ENCODE data around the gene TTLL6.
"Not testable (repeated sequence)": the region's sequence is repeated elsewhere in the genome, so short reads cannot be mapped to it uniquely, and the experiment has no call there.

TTLL6 gene

DNA sequence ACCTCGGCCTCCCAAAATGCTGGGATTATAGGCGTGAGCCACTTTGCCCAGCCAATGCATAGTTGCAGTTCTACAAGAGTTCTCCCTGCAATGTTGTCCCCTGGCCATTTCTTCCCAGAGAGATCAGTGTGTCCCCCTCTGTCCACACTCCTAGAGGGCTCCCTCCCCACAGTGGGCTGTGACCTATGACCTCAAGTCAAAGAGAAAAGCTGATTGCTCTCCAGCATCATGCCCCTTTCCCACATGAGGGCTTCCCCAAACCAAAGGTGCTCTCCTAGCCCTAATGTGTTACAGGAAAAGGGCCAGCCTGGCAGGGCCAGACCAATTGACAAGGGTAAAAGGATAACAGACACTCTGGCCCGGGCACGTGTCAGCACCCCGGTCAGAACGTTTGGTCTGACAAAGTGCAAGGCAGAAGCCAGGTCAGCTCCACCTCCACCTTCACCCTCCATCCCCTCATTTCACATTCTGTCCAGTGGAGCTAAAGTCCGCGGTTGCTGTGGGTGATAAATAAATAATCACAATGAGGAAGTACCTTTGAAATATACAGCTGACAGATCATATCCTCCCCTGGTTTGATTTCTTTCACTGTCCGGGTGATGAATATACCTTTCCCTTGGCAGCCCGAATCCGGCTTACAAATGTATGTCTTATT lies 17.8 kb downstream of the TTLL6 start:
- Histone ChIP-seq H3K27ac (ENCODE audit: low read depth, low read length, poor library complexity, severe bottlenecking) (no peak overlapping the region), H3K9me2 (ENCODE audit: low read depth, low read length) (no peaks in the 10 kb centered on the region), H3K79me2 (ENCODE audit: insufficient read depth, low read length) (no peaks in the 10 kb centered on the region), H3K9ac (ENCODE audit: low read length) (no peak overlapping the region), H3K4me1 (ENCODE audit: insufficient read depth, low read length, severe bottlenecking) (no peaks in the 10 kb centered on the region), H3K4me3 (ENCODE audit: low read depth, low read length, poor library complexity, severe bottlenecking) (no peak overlapping the region), H2AFZ (ENCODE audit: low read length) (no peak overlapping the region), H3K9me3 (ENCODE audit: low read length) (no peaks in the 10 kb centered on the region), H3F3A (ENCODE audit: insufficient read depth, low read length) (no peaks in the 10 kb centered on the region), H3K4me2 (ENCODE audit: low read length) (no peak overlapping the region), H3K27me3 (ENCODE audit: insufficient read depth, low read length) (peaks cover 13% of the 10 kb centered on the region; the same call in 1 of the 2 replicates), H4K20me1 (ENCODE audit: insufficient read depth, low read length) (no peaks in the 10 kb centered on the region), H3K36me3 (ENCODE audit: insufficient read depth, low read length) (no peaks in the 10 kb centered on the region)
- TF ChIP-seq EZH2 (IDR thresholded peaks at IDR 0.05; ENCODE audit: borderline replicate concordance, low read length) = no peak
- TF ChIP-seq, protein P1, sequence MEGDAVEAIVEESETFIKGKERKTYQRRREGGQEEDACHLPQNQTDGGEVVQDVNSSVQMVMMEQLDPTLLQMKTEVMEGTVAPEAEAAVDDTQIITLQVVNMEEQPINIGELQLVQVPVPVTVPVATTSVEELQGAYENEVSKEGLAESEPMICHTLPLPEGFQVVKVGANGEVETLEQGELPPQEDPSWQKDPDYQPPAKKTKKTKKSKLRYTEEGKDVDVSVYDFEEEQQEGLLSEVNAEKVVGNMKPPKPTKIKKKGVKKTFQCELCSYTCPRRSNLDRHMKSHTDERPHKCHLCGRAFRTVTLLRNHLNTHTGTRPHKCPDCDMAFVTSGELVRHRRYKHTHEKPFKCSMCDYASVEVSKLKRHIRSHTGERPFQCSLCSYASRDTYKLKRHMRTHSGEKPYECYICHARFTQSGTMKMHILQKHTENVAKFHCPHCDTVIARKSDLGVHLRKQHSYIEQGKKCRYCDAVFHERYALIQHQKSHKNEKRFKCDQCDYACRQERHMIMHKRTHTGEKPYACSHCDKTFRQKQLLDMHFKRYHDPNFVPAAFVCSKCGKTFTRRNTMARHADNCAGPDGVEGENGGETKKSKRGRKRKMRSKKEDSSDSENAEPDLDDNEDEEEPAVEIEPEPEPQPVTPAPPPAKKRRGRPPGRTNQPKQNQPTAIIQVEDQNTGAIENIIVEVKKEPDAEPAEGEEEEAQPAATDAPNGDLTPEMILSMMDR (IDR thresholded peaks at IDR 0.05; ENCODE audit: low read length) = no peak

DNA sequence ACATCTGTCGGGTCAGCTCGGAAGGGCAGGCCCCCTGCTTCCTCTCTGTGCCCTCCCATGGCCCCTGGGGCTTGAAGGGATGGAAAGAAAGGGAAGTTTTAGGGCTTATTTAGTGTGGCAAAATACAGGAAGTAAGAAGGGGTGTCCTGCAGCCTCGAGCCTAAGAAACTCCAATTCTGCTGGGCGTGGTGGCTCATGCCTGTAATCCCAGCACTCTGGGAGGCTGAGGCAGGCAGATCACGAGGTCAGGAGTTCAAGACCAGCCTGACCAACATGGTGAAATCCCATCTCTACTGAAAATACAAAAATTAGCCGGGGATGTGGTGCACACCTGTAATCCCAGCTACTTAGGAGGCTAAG lies 20.9 kb downstream of the TTLL6 start:
- H3K9me3 ChIP-seq (ENCODE audit: low read length); H3K4me2 ChIP-seq (ENCODE audit: low read length); H3K27ac ChIP-seq (ENCODE audit: low read depth, low read length, poor library complexity, severe bottlenecking): not testable (repeated sequence)

DNA sequence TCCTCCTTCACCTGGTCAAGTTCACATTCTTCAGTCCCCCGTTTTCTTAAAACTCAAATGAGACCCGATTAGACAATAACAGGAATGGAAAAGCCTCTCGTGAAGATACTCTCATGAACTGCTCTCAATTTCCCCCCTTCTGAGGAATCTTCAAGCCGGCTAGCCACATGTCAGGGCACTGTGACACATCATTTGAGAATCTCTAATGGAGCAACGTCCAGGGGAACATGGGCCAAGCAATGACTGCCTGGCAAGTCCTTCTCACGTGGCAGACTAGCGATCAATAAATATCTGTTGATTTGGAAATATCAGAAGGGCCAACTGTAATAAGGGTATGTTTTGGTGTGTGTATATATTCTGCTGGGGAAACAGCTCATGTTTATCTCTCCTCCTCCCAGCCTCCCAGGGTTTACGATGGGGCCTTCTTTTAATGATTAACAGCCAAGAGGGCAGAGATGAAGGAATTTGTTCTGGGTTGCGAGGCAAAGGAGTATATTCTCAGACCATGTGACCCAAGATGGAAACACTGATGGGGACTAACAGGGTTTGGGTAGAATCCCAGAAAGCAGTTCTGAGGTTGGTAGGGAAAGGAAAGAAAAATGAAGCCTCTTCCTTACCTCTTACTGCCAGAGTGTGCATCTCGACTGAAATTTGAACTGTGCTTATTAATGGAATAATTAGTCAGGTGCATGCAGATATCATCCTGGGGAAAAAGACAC lies 21.4 kb downstream of the TTLL6 start:
- H3K4me2 ChIP-seq (ENCODE audit: low read length) = no peak overlapping the region
- TF ChIP-seq, protein P1 (IDR thresholded peaks at IDR 0.05; ENCODE audit: low read length) = no peak
- no peak for TF ChIP-seq EZH2 (IDR thresholded peaks at IDR 0.05; ENCODE audit: borderline replicate concordance, low read length)
- H4K20me1 ChIP-seq (ENCODE audit: insufficient read depth, low read length) = no peaks in the 10 kb centered on the region
- no peaks in the 10 kb centered on the region for H3K9me2 ChIP-seq (ENCODE audit: low read depth, low read length)
- H3K36me3 ChIP-seq (ENCODE audit: insufficient read depth, low read length) = no peaks in the 10 kb centered on the region
- no peak overlapping the region for H3K27ac ChIP-seq (ENCODE audit: low read depth, low read length, poor library complexity, severe bottlenecking)
- no peaks in the 10 kb centered on the region for H3F3A ChIP-seq (ENCODE audit: insufficient read depth, low read length)
- H3K27me3 ChIP-seq (ENCODE audit: insufficient read depth, low read length) = 0 out of 2 replicates have a peak, but pooled peaks cover 10% of the 10 kb centered on the region
- H2AFZ ChIP-seq (ENCODE audit: low read length) = no peak overlapping the region
- no peak overlapping the region for H3K9ac ChIP-seq (ENCODE audit: low read length)
- H3K4me1 ChIP-seq (ENCODE audit: insufficient read depth, low read length, severe bottlenecking) = no peaks in the 10 kb centered on the region
- H3K79me2 ChIP-seq (ENCODE audit: insufficient read depth, low read length) = no peaks in the 10 kb centered on the region
- H3K9me3 ChIP-seq (ENCODE audit: low read length) = no peaks in the 10 kb centered on the region
- H3K4me3 ChIP-seq (ENCODE audit: low read depth, low read length, poor library complexity, severe bottlenecking) = no peak overlapping the region

More for the DNA sequence above, 20.9 kb downstream of the TTLL6 start:
- not testable (repeated sequence) for H3K4me1 ChIP-seq (ENCODE audit: insufficient read depth, low read length, severe bottlenecking); H3K9ac ChIP-seq (ENCODE audit: low read length); H3F3A ChIP-seq (ENCODE audit: insufficient read depth, low read length); H4K20me1 ChIP-seq (ENCODE audit: insufficient read depth, low read length); H3K79me2 ChIP-seq (ENCODE audit: insufficient read depth, low read length); H2AFZ ChIP-seq (ENCODE audit: low read length); H3K4me3 ChIP-seq (ENCODE audit: low read depth, low read length, poor library complexity, severe bottlenecking); H3K36me3 ChIP-seq (ENCODE audit: insufficient read depth, low read length); H3K9me2 ChIP-seq (ENCODE audit: low read depth, low read length)
- peaks cover 15% of the 10 kb centered on the region; the same call in 1 of the 2 replicates for H3K27me3 ChIP-seq (ENCODE audit: insufficient read depth, low read length)
